Measurements from ENCODE around the gene RAG2. TPM values are rescaled to one million over a fixed set of nuclear protein-coding genes. Genes with fewer than 3 reads are reported as not detected.

The RAG2 gene
- total RNA-seq, 2 donors from 2014 or later, result not detected

DNA sequence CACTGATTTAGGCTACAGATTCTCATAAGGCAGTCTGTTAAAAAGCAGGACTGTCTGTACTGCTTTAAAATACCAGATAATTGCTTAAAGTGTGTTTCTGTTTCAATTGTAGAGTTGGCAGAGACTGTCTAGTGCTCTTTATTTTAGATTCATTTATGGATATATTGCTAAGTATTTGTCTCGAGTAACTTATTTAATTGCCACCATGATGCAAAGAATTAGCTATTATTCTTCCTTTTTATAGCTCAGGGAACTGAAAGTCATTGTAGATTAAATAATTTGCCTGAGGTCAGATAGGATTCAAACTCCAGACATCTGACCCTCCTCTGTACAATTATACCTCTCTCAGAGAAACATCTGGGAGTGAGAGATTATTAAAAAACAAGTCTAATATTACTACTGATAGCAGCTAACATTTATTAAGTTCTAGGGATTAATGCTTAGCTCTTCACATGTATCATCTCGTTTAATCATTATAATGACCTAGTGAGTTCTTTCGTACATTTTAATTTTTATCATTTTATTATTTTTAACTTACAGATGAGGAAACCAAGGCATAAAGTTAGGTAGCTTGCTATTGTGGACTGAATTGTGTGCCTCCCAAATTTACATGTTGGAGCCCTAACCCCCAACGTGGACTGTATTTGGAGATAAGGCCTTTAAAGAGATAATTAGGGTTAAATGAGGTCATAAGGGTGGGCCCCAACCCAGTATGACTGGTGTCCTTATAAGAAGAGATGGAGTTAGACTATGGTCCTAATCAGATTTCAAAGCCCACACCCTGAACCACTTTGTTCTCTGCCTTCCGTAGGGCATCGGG is 19.7 kb upstream of the RAG2 start:
- no peak for ATAC-seq (replicated peaks in 1 of 2)
- H3K4me1 Mint-ChIP-seq (ENCODE audit: low read depth), result peaks cover 12% of the 10 kb centered on the region
- H3K36me3 Mint-ChIP-seq (ENCODE audit: insufficient read depth in 2 of 2), result no peaks in the 10 kb centered on the region

DNA sequence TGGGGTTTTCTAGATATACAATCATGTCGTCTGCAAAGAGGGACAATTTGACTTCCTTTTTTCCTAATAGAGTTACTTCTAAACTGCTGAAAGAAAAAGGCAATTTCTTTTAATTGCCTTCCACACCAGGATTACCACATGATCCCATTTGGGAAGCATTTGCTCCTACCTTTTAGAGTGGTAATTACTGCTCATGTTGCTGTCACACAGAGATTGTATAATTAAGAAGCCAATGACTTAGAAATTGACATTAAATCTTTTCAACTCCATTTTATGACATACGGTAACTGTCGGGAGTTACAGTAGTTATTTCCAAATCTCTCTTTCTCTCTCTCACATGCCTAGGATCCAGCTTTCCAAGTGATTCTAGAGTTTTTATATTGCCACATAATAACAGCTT is 17.8 kb upstream of the RAG2 start:
- H3K36me3 Mint-ChIP-seq (ENCODE audit: insufficient read depth in 2 of 2), result no peaks in the 10 kb centered on the region
- no peak overlapping the region for H3K27ac Mint-ChIP-seq
- H3K27me3 Mint-ChIP-seq (ENCODE audit: low read depth), result peaks cover 10% of the 10 kb centered on the region
- no peak overlapping the region for H3K4me3 Mint-ChIP-seq
- no peaks in the 10 kb centered on the region for H3K9me3 Mint-ChIP-seq
- ATAC-seq (replicated peaks in 1 of 2), result no peak
- DNase-seq, result no peak
- H3K4me1 Mint-ChIP-seq (ENCODE audit: low read depth), result peaks cover 12% of the 10 kb centered on the region

More for the DNA sequence above, 19.7 kb upstream of the RAG2 start:
- no peak overlapping the region for H3K4me3 Mint-ChIP-seq
- no peak for DNase-seq
- no peak overlapping the region for H3K27ac Mint-ChIP-seq
- H3K9me3 Mint-ChIP-seq, result no peaks in the 10 kb centered on the region
- peaks cover 10% of the 10 kb centered on the region for H3K27me3 Mint-ChIP-seq (ENCODE audit: low read depth)

DNA sequence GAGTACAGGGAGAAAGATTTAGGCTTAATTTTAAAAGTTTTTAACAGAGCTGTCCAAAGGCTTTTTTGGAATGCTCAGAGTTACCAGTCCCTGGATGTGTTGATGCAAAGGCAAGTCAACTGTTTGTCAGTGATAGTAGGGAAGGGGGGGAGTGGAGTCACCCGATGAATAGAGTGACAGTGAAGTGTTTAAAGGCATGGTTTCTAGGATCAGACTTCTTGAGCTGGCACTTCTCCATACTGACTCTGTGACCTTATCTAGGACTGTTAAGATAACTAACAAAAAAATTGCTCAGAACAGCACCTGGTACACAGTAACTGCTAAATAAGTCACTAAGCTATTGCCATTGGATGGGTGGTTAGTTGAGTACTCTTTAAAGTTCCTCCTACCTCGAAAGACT is 11.3 kb upstream of the RAG2 start:
- H3K4me1 Mint-ChIP-seq (ENCODE audit: low read depth), result peaks cover 6% of the 10 kb centered on the region
- no peak overlapping the region for H3K4me3 Mint-ChIP-seq
- no peaks in the 10 kb centered on the region for H3K27me3 Mint-ChIP-seq (ENCODE audit: low read depth)
- H3K36me3 Mint-ChIP-seq (ENCODE audit: insufficient read depth in 2 of 2), result no peaks in the 10 kb centered on the region
- H3K27ac Mint-ChIP-seq, result no peak overlapping the region
- DNase-seq, result no peak
- ATAC-seq (replicated peaks in 1 of 2), result no peak
- no peaks in the 10 kb centered on the region for H3K9me3 Mint-ChIP-seq

DNA sequence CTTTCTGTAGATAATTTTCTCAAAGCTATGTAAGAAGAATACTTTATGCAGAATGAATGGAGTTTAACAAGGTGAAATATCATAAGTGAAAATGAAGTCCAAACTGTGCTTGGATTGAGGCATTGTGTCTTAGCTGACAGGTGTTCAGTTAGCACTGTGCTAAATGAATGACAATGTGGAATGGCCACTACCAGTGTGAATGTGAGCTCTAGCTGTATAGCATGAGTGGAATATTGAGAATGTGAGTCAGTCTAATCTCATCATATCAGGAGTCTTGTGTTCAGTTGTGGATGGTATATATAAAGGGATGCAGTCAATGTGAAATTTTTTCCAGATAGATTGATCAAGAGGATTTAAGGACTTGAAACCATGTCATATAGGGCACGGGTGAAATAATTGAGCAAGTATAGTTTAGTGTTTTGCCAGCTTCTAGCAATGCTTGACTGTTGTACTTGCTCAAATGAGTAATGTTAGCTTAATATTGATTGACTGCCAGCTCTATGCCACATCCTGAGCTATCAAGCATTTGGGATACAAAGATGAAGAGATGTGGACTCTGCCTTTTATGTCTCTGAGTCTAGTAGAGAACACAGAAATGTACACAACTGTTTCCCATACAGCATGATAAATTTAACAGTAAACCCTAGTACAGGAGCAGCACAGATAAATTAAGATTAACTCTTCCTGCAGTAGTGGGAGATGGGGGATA is 10.6 kb upstream of the RAG2 start:
- no peaks in the 10 kb centered on the region for H3K9me3 Mint-ChIP-seq
- H3K27me3 Mint-ChIP-seq (ENCODE audit: low read depth), result no peaks in the 10 kb centered on the region
- DNase-seq (no peak), ATAC-seq (replicated peaks in 1 of 2) (no peak)
- no peaks in the 10 kb centered on the region for H3K36me3 Mint-ChIP-seq (ENCODE audit: insufficient read depth in 2 of 2)
- H3K4me1 Mint-ChIP-seq (ENCODE audit: low read depth), result peaks cover 6% of the 10 kb centered on the region
- H3K27ac Mint-ChIP-seq, result no peak overlapping the region
- H3K4me3 Mint-ChIP-seq, result no peak overlapping the region

DNA sequence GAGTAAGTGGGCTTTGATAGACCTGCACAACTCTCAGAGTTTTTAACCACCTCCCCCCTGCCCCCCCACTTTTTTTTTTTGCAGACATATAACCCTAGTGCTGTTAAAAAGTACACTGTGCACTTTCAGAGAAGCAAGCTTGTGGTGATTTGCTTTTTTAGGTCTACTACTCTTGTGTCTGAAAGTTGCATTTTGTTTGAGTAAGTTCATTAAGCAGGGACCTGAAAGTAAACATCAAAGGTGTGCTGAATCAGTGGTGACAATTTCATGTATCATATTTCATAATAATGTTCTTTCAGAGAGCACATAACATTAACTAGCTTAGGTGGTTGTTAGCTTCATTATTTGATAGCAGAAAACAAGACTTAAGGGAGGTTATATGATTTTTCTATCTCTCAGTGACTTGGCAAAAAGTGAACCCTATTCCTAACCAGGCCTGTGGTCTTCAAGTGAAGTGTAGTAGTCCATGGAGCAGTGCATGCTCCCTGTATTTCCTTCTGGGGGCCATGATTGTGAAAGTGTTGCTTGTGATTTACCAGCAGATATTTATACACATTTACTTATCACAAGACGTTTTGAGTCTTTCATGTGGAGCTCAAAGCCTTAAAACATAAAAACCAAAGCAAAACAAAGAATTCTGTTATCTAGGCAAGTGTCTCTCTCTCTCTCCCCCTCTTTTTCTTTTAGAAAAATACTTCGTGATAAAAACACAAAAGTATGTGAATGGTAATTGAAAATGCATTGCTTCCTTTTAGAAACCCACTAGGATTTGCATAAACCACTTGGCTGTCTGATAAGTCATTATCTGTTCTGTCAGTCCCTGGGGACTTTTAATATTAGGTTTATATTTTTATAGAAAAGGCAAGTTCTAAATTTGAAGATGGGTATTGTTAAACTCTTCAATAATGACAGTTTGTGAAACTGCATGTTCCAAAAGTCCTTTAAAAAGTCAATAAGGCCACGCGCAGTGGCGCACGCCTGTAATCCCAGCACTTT is 7.5 kb upstream of the RAG2 start:
- Mint-ChIP-seq H3K9me3 (no peaks in the 10 kb centered on the region), H3K27me3 (ENCODE audit: low read depth) (peaks cover 5% of the 10 kb centered on the region), H3K36me3 (ENCODE audit: insufficient read depth in 2 of 2) (no peaks in the 10 kb centered on the region), H3K4me1 (ENCODE audit: low read depth) (peaks cover 6% of the 10 kb centered on the region), H3K27ac (no peak overlapping the region), H3K4me3 (no peak overlapping the region)
- DNase-seq (no peak), ATAC-seq (replicated peaks in 1 of 2) (no peak)

DNA sequence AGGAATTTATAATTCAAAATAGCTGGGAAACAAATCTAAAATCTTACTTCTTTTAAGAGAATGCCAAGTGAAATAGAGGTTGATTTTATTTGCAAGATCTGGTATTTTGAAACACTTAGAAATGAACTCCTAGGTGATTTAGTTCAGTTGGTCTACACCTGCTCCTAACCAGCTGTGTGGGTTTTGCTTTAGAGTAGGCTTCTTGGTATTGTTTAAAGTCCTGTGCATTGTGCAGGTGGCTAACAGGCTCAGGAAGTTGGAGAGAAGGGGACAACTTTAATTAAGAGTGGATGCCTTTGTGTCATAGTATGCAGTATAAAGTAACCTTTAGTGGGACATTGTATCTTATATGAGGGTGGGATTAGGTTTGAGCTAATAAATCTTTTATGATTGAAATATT is 4.1 kb upstream of the RAG2 start:
- ATAC-seq (replicated peaks in 1 of 2) (no peak), DNase-seq (no peak)
- Mint-ChIP-seq H3K4me1 (ENCODE audit: low read depth) (peaks cover 15% of the 10 kb centered on the region), H3K9me3 (no peaks in the 10 kb centered on the region), H3K27me3 (ENCODE audit: low read depth) (peaks cover 12% of the 10 kb centered on the region), H3K27ac (no peak overlapping the region), H3K4me3 (no peak overlapping the region), H3K36me3 (ENCODE audit: insufficient read depth in 2 of 2) (no peaks in the 10 kb centered on the region)

DNA sequence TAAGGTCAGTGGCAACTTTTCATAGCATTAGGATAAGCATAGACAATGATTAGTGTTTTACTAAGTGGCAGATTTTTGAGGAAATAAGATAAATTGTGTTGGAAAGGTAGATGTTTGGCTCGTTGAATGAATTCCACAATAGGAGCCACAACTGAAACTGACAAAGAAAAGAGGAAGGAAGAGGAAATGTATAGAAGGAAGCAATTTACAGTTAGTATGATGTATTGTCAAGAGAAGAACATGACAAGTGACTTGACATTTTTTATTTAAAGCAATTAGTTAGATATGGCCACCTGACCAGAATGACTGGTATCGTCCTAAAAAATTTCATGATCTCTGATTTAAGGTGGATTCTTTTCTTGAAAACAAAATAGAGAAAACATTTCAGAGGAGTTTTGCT is 3.1 kb upstream of the RAG2 start:
- no peak overlapping the region for H3K27ac Mint-ChIP-seq
- peaks cover 12% of the 10 kb centered on the region for H3K27me3 Mint-ChIP-seq (ENCODE audit: low read depth)
- peaks cover 21% of the 10 kb centered on the region for H3K4me1 Mint-ChIP-seq (ENCODE audit: low read depth)
- no peaks in the 10 kb centered on the region for H3K9me3 Mint-ChIP-seq
- H3K36me3 Mint-ChIP-seq (ENCODE audit: insufficient read depth in 2 of 2), result no peaks in the 10 kb centered on the region
- no peak overlapping the region for H3K4me3 Mint-ChIP-seq
- no peak for DNase-seq
- no peak for ATAC-seq (replicated peaks in 1 of 2)

DNA sequence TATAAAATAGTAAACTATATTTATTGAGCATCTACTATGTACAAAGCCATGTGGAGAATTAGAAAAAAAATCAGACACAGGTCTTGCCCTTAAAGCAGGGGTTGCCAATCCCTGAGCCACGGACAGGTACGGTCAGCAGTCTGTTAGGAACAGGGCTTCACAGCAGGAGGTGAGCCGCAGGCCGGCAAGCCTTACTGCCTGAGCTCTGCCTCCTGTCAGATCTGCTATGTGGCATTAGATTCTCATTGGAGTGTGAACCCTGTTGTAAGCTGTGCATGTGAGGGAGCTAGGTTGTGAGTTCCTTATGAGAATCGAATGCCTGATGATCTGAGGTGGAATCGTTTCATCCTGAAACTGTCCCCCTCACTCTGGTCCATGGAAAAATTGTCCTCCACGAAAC is 2.1 kb upstream of the RAG2 start:
- no peaks in the 10 kb centered on the region for H3K36me3 Mint-ChIP-seq (ENCODE audit: insufficient read depth in 2 of 2)
- H3K9me3 Mint-ChIP-seq, result no peaks in the 10 kb centered on the region
- no peak overlapping the region for H3K27ac Mint-ChIP-seq
- peaks cover 12% of the 10 kb centered on the region for H3K27me3 Mint-ChIP-seq (ENCODE audit: low read depth)
- H3K4me1 Mint-ChIP-seq (ENCODE audit: low read depth), result peaks cover 15% of the 10 kb centered on the region
- ATAC-seq (replicated peaks in 1 of 2) (no peak), DNase-seq (no peak)
- no peak overlapping the region for H3K4me3 Mint-ChIP-seq

DNA sequence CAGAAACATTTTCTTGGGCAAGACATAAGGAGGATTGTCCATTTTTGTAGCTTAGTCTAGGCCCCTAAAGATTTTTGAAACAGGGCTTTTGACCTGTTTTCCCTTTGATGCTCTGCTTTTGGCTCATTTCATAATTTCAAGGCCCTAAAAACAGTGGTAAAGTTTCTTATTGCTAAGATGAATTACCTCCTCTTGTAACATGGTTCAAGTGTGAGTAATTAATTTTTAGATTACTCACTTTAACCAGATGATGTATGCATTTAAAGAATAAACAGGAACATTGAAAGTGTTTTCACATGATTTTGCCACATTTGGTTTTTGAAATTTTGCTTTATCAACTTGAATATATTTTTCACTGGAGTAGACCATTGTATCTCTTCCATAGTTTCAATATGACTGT is 1.2 kb downstream of the RAG2 start:
- peak; percentile 60 to 67 for ATAC-seq (replicated peaks in 1 of 2)
- Mint-ChIP-seq H3K4me3 (no peak overlapping the region), H3K36me3 (ENCODE audit: insufficient read depth in 2 of 2) (no peaks in the 10 kb centered on the region), H3K4me1 (ENCODE audit: low read depth) (peaks cover 25% of the 10 kb centered on the region), H3K9me3 (no peaks in the 10 kb centered on the region), H3K27ac (no peak overlapping the region), H3K27me3 (ENCODE audit: low read depth) (peaks cover 26% of the 10 kb centered on the region)
- no peak for DNase-seq

DNA sequence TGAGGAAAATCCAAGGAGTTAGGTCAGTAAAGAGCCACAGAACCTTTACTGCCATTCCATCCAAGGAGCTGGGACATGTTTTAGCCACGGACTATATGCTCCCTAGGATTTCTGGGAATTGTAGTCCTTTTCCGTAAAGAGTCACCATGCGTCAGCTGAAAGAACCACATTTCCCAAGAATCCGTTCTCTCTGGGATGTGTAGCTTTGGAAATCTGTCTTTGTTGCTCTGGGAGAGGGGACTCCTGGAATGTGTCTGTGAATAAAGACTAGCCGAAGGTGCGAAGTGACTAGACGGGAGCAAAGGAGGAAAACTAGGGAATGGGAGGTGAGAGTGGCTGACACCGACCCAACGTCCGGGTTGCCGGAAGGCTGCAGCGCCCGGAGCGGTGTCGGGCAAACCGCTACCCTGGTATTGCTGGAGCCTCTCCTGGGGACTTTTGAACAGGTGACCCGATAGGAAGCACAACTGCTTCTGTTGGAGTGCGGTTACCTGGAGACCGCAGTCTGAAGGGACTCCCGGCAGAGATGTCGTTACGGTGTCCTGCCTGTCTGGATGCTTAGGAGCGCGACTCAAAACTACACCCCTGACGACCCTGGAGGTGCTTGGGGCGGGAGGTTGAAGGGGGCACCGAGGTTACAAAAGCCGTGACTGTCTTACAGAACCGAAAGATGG is 3.6 kb downstream of the RAG2 start, which contains the start of gene IFTAP:
Gene IFTAP (plus strand): TSS at position 187 of the 674 bp plus-strand sequence. CDS start 15,602 bp downstream, outside the sequence.
- Mint-ChIP-seq H3K27me3 (ENCODE audit: low read depth) (peaks cover 28% of the 10 kb centered on the region), H3K9me3 (no peaks in the 10 kb centered on the region), H3K4me3 (peak within 1 kb of the TSS; percentile 90 to 93), H3K27ac (peak within 1 kb of the TSS; percentile 46), H3K4me1 (ENCODE audit: low read depth) (peaks cover 25% of the 10 kb centered on the region), H3K36me3 (ENCODE audit: insufficient read depth in 2 of 2) (no peaks in the 10 kb centered on the region)
- peak; percentile 11 to 19 for DNase-seq
- ATAC-seq (replicated peaks in 1 of 2), result peak; percentile 75 to 77

DNA sequence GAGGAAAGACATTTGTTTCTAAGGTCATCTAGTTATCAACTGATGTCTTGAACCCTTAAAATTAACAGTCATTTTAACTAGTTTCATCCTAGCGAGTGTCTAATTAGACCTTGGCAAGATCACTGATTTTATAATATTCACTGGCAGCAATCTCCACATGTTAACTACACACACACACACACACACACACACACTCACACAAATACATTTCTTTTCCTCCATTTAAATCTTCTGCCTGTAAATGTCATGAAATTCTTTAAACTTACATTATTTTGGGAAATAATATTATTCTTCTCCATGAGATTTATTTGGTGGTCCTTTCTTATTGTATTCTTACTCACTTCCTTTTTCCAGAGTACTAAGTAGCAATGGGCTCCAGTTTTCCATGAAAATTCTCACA is 6.6 kb downstream of the RAG2 start:
- peaks cover 10% of the 10 kb centered on the region for H3K4me1 Mint-ChIP-seq (ENCODE audit: low read depth)
- ATAC-seq (replicated peaks in 1 of 2) (no peak), DNase-seq (no peak)
- H3K9me3 Mint-ChIP-seq, result no peaks in the 10 kb centered on the region
- H3K4me3 Mint-ChIP-seq, result no peak overlapping the region
- H3K36me3 Mint-ChIP-seq (ENCODE audit: insufficient read depth in 2 of 2), result no peaks in the 10 kb centered on the region
- no peak overlapping the region for H3K27ac Mint-ChIP-seq
- peaks cover 33% of the 10 kb centered on the region for H3K27me3 Mint-ChIP-seq (ENCODE audit: low read depth)

DNA sequence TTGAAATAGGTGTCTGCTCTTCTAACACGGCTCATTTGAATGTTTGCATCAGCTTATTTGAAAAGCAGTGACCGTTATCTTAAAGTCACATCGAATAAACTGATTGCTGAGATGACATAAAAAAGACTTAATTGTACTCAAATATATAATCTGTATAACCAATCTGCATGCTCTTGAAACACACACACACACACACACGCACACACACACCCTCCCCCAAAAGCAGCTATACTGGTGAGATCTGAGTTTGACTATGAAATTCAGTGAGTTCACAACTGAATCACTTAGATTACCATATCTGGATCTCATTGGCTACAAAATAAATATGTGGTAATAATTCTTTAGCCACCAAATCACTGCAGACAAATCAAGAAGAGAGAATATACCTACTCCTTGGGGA is 7.5 kb downstream of the RAG2 start:
- peaks cover 10% of the 10 kb centered on the region for H3K4me1 Mint-ChIP-seq (ENCODE audit: low read depth)
- H3K36me3 Mint-ChIP-seq (ENCODE audit: insufficient read depth in 2 of 2), result no peaks in the 10 kb centered on the region
- no peak for DNase-seq
- H3K27ac Mint-ChIP-seq, result no peak overlapping the region
- ATAC-seq (replicated peaks in 1 of 2), result no peak
- no peaks in the 10 kb centered on the region for H3K9me3 Mint-ChIP-seq
- no peak overlapping the region for H3K4me3 Mint-ChIP-seq
- H3K27me3 Mint-ChIP-seq (ENCODE audit: low read depth), result peaks cover 33% of the 10 kb centered on the region

All from activated T-cell treated with anti-CD3 and anti-CD28 coated beads, Interleukin-2, amount 50 U/mL, for 72 hours (primary cell).